Activated naive CD4-positive, alpha-beta T cell treated with anti-CD3 and anti-CD28 coated beads for 36 hours (primary cell): ENCODE data around the gene SALL3. TPM values are rescaled to one million over a fixed set of nuclear protein-coding genes. Genes with fewer than 3 reads are reported as not detected.

Source experiments
- CTCF ChIA-PET: fragments of 350-600 bp; sonication (Branson Sonifier 250); formaldehyde crosslinking; loops from one replicate; lab custom pipeline; 2021; ENCODE audit warnings: antibody characterized with exemption; lab: Charles Lee
- DNase-seq: peaks from one replicate; pipeline ENCODE4 v3.0.0-alpha.2; 2020
- H3K27ac Mint-ChIP-seq: one replicate; pipeline ENCODE4 v1.8.0; 2021; ENCODE audit warnings: mild to moderate bottlenecking, mixed read lengths
- H3K27me3 Mint-ChIP-seq: one replicate; pipeline ENCODE4 v1.8.0; 2021; ENCODE audit warnings: low read depth, mixed read lengths
- H3K36me3 Mint-ChIP-seq: one replicate; pipeline ENCODE4 v1.8.0; 2021; ENCODE audit warnings: low read depth, mixed read lengths
- H3K4me1 Mint-ChIP-seq: one replicate; pipeline ENCODE4 v1.8.0; 2021; ENCODE audit warnings: low read depth, mixed read lengths
- H3K4me3 Mint-ChIP-seq: one replicate; pipeline ENCODE4 v1.8.0; 2021; ENCODE audit warnings: mild to moderate bottlenecking, moderate library complexity, mixed read lengths
- H3K9me3 Mint-ChIP-seq: one replicate; pipeline ENCODE4 v1.8.0; 2021; ENCODE audit warnings: mixed read lengths
- intact Hi-C: fragments of 100-400 bp; cut with micrococcal nuclease; formaldehyde crosslinking; loops from one replicate; pipeline ENCODE4 v1.15.1; 2023
- total RNA-seq, 2 experiments: library from RNA; stranded (reverse); gene quantifications; one replicate each; pipeline ENCODE4 v1.2.3, GENCODE V29; 2021

Gene SALL3
- total RNA-seq, 2 experiments from 2014 or later = not detected

DNA sequence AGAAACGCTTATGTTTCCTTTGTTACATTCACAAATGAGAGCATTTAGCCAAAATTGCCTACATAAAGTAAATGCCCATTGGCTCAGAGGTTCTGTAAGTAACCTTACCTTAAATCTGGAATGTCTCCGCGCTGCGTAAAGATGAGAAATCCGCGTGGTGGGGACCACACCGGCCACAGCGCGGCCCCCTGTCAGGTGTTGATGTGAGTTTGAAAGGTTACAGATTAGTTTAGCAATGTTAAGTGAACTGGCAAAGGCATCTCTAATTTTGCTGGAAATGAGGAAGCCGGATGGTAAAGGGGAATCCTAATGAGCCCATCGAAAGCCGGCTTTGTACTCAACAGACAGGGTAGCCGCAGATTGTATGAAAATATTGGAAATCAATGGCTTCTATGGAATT is 11.8 kb downstream of the SALL3 start:
- no peak overlapping the region for H3K27ac Mint-ChIP-seq
- CTCF ChIA-PET = no interaction called here
- no peaks in the 10 kb centered on the region for H3K9me3 Mint-ChIP-seq
- H3K4me3 Mint-ChIP-seq = no peak overlapping the region
- no peak for DNase-seq
- no peaks in the 10 kb centered on the region for H3K4me1 Mint-ChIP-seq
- peaks cover 12% of the 10 kb centered on the region for H3K27me3 Mint-ChIP-seq
- no peaks in the 10 kb centered on the region for H3K36me3 Mint-ChIP-seq
- intact Hi-C loops = no loop called here

DNA sequence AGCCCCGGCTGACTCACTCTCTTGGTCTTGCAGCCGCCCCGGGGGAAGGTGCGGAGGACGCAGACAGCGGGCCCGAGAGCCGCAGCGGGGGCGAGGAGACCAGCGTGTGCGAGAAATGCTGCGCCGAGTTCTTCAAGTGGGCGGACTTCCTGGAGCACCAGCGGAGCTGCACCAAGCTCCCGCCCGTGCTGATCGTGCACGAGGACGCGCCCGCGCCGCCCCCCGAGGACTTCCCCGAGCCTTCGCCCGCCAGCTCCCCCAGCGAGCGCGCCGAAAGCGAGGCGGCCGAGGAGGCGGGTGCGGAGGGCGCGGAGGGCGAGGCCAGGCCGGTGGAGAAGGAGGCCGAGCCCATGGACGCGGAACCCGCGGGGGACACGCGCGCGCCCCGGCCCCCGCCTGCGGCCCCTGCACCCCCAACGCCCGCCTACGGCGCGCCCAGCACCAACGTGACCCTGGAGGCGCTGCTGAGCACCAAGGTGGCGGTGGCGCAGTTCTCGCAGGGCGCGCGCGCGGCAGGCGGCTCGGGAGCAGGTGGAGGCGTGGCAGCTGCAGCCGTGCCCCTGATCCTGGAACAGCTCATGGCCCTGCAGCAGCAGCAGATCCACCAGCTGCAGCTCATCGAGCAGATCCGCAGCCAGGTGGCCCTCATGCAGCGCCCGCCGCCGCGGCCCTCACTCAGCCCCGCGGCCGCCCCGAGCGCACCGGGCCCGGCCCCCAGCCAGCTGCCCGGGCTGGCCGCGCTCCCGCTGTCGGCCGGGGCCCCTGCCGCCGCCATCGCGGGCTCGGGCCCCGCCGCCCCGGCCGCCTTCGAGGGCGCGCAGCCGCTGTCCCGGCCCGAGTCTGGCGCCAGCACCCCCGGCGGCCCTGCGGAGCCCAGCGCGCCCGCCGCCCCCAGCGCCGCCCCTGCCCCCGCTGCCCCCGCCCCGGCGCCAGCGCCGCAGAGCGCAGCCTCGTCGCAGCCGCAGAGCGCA is 12.7 kb downstream of the SALL3 start:
- intact Hi-C loops = no loop called here
- no peak for DNase-seq
- no peaks in the 10 kb centered on the region for H3K9me3 Mint-ChIP-seq
- CTCF ChIA-PET = no interaction called here
- peaks cover 8% of the 10 kb centered on the region for H3K27me3 Mint-ChIP-seq
- no peaks in the 10 kb centered on the region for H3K36me3 Mint-ChIP-seq
- H3K27ac Mint-ChIP-seq = no peak overlapping the region
- no peak overlapping the region for H3K4me3 Mint-ChIP-seq
- no peaks in the 10 kb centered on the region for H3K4me1 Mint-ChIP-seq

DNA sequence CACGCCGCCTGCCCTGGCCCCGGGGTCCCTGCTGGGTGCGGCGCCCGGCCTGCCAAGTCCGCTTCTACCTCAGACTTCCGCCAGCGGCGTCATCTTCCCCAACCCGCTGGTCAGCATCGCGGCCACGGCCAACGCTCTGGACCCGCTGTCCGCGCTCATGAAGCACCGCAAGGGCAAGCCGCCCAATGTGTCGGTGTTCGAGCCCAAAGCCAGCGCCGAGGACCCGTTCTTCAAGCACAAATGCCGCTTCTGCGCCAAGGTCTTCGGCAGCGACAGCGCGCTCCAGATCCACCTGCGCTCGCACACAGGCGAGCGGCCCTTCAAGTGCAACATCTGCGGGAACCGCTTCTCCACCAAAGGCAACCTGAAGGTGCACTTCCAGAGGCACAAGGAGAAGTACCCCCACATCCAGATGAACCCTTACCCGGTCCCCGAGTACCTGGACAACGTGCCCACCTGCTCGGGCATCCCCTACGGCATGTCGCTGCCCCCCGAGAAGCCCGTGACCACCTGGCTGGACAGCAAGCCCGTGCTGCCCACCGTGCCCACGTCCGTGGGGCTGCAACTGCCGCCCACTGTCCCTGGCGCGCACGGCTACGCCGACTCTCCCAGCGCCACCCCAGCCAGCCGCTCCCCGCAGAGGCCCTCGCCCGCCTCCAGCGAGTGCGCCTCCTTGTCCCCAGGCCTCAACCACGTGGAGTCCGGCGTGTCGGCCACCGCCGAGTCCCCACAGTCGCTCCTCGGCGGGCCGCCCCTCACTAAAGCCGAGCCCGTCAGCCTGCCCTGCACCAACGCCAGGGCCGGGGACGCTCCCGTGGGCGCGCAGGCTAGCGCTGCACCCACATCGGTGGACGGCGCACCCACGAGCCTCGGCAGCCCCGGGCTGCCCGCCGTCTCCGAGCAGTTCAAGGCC is 13.7 kb downstream of the SALL3 start:
- Mint-ChIP-seq H3K27ac (no peak overlapping the region), H3K4me3 (no peak overlapping the region), H3K4me1 (no peaks in the 10 kb centered on the region), H3K9me3 (no peaks in the 10 kb centered on the region), H3K36me3 (no peaks in the 10 kb centered on the region), H3K27me3 (peaks cover 3% of the 10 kb centered on the region)
- CTCF ChIA-PET = interaction anchor here (0.6 kb wide), 1 partner anchor 1166 kb away, joined by 3 read pairs; no protein-coding TSS in a partner anchor
- intact Hi-C loops = no loop called here
- no peak for DNase-seq

DNA sequence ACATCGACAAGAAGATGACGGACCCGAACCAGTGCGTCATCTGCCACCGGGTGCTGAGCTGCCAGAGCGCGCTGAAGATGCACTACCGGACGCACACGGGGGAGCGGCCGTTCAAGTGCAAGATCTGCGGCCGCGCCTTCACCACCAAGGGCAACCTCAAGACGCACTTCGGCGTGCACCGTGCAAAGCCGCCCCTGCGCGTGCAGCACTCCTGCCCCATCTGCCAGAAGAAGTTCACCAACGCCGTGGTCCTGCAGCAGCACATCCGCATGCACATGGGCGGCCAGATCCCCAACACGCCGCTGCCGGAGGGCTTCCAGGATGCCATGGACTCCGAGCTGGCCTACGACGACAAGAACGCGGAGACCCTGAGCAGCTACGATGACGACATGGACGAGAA is 14.4 kb downstream of the SALL3 start:
- DNase-seq = no peak
- intact Hi-C loops = no loop called here
- no peaks in the 10 kb centered on the region for H3K4me1 Mint-ChIP-seq
- CTCF ChIA-PET = interaction anchor here (0.6 kb wide), 1 partner anchor 1166 kb away, joined by 3 read pairs; no protein-coding TSS in a partner anchor
- H3K4me3 Mint-ChIP-seq = no peak overlapping the region
- H3K27ac Mint-ChIP-seq = no peak overlapping the region
- peaks cover 10% of the 10 kb centered on the region for H3K27me3 Mint-ChIP-seq
- no peaks in the 10 kb centered on the region for H3K9me3 Mint-ChIP-seq
- H3K36me3 Mint-ChIP-seq = no peaks in the 10 kb centered on the region

DNA sequence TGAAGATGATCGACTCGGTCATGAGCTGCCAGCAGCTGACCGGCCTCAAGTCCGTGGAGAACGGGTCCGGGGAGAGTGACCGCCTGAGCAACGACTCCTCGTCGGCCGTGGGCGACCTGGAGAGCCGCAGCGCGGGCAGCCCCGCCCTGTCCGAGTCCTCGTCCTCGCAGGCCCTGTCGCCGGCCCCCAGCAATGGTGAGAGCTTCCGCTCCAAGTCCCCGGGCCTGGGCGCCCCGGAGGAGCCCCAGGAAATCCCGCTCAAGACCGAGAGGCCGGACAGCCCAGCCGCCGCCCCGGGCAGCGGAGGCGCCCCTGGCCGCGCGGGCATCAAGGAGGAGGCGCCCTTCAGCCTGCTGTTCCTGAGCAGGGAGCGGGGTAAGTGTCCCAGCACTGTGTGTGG is 14.9 kb downstream of the SALL3 start:
- Mint-ChIP-seq H3K4me1 (no peaks in the 10 kb centered on the region), H3K27me3 (peaks cover 13% of the 10 kb centered on the region)

DNA sequence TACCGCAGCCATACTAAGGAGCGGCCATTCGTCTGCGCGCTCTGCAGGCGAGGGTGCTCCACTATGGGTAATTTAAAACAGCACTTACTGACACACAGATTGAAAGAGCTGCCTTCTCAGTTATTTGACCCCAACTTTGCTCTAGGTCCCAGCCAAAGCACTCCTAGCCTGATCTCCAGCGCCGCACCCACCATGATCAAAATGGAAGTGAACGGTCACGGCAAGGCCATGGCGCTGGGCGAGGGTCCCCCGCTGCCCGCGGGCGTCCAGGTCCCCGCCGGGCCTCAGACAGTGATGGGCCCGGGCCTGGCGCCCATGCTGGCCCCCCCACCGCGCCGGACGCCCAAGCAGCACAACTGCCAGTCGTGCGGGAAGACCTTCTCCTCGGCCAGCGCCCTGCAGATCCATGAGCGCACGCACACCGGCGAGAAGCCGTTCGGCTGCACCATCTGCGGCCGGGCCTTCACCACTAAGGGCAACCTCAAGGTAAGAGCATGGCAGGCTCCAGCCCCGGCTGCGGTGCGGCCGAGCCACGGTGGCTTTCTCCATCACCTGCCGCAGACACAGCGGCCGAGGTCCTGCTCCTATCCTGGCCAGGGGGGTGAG is 15.5 kb downstream of the SALL3 start:
- DNase-seq = no peak
- CTCF ChIA-PET = no interaction called here
- no peak overlapping the region for H3K27ac Mint-ChIP-seq
- H3K9me3 Mint-ChIP-seq = no peaks in the 10 kb centered on the region
- peaks cover 11% of the 10 kb centered on the region for H3K27me3 Mint-ChIP-seq
- no peak overlapping the region for H3K4me3 Mint-ChIP-seq
- no peaks in the 10 kb centered on the region for H3K36me3 Mint-ChIP-seq
- intact Hi-C loops = no loop called here
- H3K4me1 Mint-ChIP-seq = no peaks in the 10 kb centered on the region

More for the DNA sequence above, 14.9 kb downstream of the SALL3 start:
- Mint-ChIP-seq H3K27ac (no peak overlapping the region), H3K9me3 (no peaks in the 10 kb centered on the region), H3K4me3 (no peak overlapping the region), H3K36me3 (no peaks in the 10 kb centered on the region)
- DNase-seq = no peak
- intact Hi-C loops = no loop called here
- CTCF ChIA-PET = no interaction called here

DNA sequence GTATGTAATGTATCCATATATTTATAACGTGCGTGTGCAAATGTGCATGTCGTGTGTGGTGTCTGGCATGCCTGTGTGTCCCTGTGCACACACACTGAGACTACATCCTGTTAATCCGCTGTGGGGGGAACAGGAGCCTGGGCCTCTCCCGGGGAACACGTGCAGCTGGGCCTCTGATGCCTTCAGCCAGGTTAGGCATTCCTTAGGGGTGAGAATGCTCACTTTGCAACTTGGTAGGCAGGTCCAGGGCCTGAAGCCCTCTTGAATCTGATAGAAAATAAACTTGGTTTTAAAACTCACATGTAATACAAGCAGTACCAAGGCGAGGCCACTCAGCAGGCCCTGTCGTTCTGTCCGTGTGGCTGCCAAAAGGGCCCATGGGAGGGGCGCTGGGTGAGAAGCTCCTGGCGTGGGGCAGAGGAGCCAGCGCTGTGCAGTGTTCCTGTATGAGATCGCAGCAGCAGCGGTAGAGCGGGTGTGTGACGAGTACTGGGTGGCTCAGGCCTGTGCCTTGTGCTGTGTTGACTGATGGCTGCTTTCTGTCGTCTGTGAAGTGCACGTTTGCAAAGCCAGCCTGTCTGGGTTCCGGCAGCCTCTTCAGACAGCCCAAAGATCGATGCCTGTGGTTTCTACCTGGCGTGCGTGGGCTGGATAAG is 16.2 kb downstream of the SALL3 start:
- Mint-ChIP-seq H3K4me1 (no peaks in the 10 kb centered on the region), H3K27ac (no peak overlapping the region), H3K27me3 (peaks cover 10% of the 10 kb centered on the region), H3K9me3 (no peaks in the 10 kb centered on the region), H3K36me3 (no peaks in the 10 kb centered on the region), H3K4me3 (no peak overlapping the region)
- intact Hi-C loops = no loop called here
- CTCF ChIA-PET = no interaction called here
- no peak for DNase-seq

DNA sequence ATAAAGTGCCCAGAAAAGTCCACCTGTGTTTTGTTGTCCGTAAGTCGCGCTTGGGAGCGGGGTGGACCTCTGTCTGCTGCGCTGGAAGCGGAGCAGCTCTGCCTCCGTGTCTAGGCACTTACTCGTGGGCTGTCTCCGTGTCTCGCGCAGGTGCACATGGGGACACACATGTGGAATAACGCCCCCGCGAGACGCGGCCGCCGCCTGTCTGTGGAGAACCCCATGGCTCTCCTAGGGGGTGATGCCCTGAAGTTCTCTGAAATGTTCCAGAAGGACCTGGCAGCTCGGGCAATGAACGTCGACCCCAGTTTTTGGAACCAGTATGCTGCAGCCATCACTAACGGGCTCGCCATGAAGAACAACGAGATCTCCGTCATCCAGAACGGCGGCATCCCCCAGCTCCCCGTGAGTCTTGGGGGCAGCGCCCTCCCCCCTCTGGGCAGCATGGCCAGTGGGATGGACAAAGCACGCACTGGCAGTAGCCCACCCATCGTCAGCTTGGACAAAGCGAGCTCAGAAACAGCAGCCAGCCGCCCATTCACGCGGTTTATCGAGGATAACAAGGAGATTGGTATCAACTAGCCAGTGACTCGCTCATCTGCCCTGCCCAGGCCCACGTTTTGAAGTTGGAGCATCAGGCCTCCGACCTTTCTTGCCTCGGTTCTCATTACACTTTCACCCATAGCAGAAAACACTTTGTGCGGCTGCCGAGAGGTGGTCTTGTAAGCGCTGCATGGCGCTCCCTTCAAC is 17.3 kb downstream of the SALL3 start:
- H3K4me3 Mint-ChIP-seq = no peak overlapping the region
- CTCF ChIA-PET = interaction anchor here (0.5 to 0.8 kb wide), 2 partner anchors 10 to 300 kb away, joined by 3 to 6 read pairs; no protein-coding TSS in a partner anchor

DNA sequence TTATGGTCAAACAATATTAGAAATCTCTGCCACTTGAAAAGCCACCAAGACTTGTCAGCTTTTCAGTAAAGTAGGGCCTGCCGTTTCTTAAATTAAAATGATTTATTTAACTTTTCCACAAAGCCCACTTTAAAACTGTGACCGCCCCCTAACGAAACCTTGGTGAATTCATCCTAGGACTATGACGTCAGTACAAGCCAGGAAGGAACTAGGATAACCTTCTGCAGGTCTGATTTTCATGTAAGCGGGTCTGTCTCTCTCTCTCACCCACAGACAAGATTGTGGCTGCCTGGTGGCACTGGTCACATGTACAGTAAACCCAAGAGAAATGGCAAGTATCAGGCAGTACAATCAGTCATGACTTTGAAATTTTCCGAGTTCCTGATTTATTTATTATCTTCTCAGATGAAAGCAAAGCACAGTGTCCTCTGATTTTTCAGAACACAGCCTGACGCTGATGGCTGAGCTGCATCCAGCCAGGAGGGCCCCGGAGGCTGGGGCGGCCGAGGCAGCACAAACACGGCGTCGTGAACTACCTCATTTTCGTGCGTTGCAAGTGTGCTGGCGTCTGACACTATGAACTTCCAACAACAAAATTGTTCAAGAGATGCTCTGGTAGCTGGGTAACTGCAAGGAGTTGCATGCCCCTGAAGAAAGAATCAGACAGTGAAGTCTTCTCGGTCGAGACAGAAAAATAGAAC is 18.9 kb downstream of the SALL3 start:
- DNase-seq = no peak
- no peaks in the 10 kb centered on the region for H3K9me3 Mint-ChIP-seq
- peaks cover 14% of the 10 kb centered on the region for H3K27me3 Mint-ChIP-seq
- H3K27ac Mint-ChIP-seq = no peak overlapping the region
- no peaks in the 10 kb centered on the region for H3K36me3 Mint-ChIP-seq
- H3K4me1 Mint-ChIP-seq = no peaks in the 10 kb centered on the region
- intact Hi-C loops = no loop called here
- H3K4me3 Mint-ChIP-seq = no peak overlapping the region
- CTCF ChIA-PET = no interaction called here

More for the DNA sequence above, 17.3 kb downstream of the SALL3 start:
- intact Hi-C loops = no loop called here
- Mint-ChIP-seq H3K9me3 (no peaks in the 10 kb centered on the region), H3K4me1 (no peaks in the 10 kb centered on the region), H3K27me3 (peaks cover 10% of the 10 kb centered on the region), H3K27ac (no peak overlapping the region), H3K36me3 (no peaks in the 10 kb centered on the region)
- DNase-seq = no peak

DNA sequence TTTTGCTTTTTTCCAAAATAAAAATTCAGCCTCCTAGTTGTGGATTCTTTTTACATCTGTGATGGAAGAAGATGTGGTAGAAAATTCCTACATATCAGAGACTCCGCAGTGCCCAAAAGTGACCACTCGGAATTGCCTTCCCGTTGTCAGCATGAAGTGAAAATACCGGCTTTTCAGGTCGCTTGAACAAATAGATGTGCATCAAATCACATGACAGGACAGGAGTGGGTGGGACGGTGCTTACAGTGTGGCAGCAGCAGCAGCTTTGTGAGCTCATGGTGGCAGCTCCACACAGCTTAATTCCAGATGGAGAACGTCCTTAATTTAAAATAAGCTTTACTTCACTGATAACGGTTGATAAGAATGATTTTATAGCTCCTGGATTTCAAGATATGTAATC is 20.3 kb downstream of the SALL3 start:
- no peak for DNase-seq
- intact Hi-C loops = no loop called here
- no peaks in the 10 kb centered on the region for H3K36me3 Mint-ChIP-seq
- no peaks in the 10 kb centered on the region for H3K9me3 Mint-ChIP-seq
- H3K27ac Mint-ChIP-seq = no peak overlapping the region
- H3K4me1 Mint-ChIP-seq = no peaks in the 10 kb centered on the region
- CTCF ChIA-PET = interaction anchor here (0.6 kb wide), 1 partner anchor 44 kb away, joined by 5 read pairs; no protein-coding TSS in a partner anchor
- no peak overlapping the region for H3K4me3 Mint-ChIP-seq
- H3K27me3 Mint-ChIP-seq = peaks cover 14% of the 10 kb centered on the region

DNA sequence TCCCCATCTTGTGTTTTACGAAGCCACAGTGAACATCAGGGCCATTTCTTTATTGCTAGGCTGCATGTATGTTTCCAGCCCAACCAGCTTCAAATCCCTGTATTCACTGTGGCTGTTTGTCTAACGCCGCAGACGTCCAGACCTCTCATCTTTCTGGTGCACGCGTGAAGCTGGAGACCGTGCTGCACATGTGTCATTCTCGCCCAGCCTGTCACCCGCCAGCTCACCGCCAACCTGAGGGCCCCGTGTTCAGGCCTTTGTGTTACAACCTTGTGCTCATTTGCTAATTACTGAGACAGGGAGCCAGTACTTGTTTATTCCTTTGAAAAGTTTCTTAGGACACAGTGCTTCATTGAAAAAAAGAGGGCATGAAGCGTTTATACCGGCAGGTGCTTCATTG is 21.4 kb downstream of the SALL3 start:
- no peak overlapping the region for H3K27ac Mint-ChIP-seq
- intact Hi-C loops = no loop called here
- no peaks in the 10 kb centered on the region for H3K9me3 Mint-ChIP-seq
- H3K4me3 Mint-ChIP-seq = no peak overlapping the region
- peaks cover 14% of the 10 kb centered on the region for H3K27me3 Mint-ChIP-seq
- DNase-seq = no peak
- CTCF ChIA-PET = interaction anchor here (1.2 kb wide), 1 partner anchor 31 kb away, joined by 4 read pairs; no protein-coding TSS in a partner anchor
- H3K4me1 Mint-ChIP-seq = no peaks in the 10 kb centered on the region
- H3K36me3 Mint-ChIP-seq = no peaks in the 10 kb centered on the region
